K562 (cell line): ENCODE results near the gene FAM167B. TPM values are rescaled to one million over a fixed set of nuclear protein-coding genes. Genes with fewer than 3 reads are reported as not detected.

Source experiments
- ARID3B ChIP-seq: fragments of 250-450 bp; sonication (Bioruptor Pico); IDR thresholded peaks from 2 replicates; pipeline ENCODE4 v1.4.0; 2020; ENCODE audit warnings: borderline replicate concordance
- CHAMP1 ChIP-seq: fragments of 450-650 bp; IDR thresholded peaks from 2 replicates; pipeline ENCODE4 v1.6.1; 2016; ENCODE audit warnings: mild to moderate bottlenecking
- CTCFL ChIP-seq: IDR thresholded peaks from 2 replicates; pipeline ENCODE4 v1.6.1; 2011; ENCODE audit warnings: borderline replicate concordance, low read depth, mild to moderate bottlenecking, moderate library complexity, low read length; ENCODE audit not compliant: insufficient read depth, poor library complexity, severe bottlenecking
- FOXP4 ChIP-seq: sonication (generic); formaldehyde crosslinking; IDR thresholded peaks from 2 replicates; pipeline ENCODE4 v1.8.0; 2022; ENCODE audit warnings: mild to moderate bottlenecking, missing genetic modification reagents, borderline replicate concordance
- KDM1A ChIP-seq, 2 experiments: fragments of 450-650 bp; IDR thresholded peaks; 2 replicates each; pipeline ENCODE4 v1.6.1; 2016; ENCODE audit warnings: mild to moderate bottlenecking in 2 of 2
- NONO ChIP-seq, 2 experiments: fragments of 200-400 bp in 1 of 2; fragments of 450-650 bp in 1 of 2; formaldehyde crosslinking in 1 of 2; IDR thresholded peaks; 2 replicates each; pipeline ENCODE4 v1.6.1; 2017; ENCODE audit warnings: low read depth in 2 of 2, mild to moderate bottlenecking in 2 of 2, moderate library complexity in 2 of 2, low read length in 1 of 2
- RUNX1 ChIP-seq: sonication (generic); IDR thresholded peaks from 2 replicates; pipeline ENCODE4 v1.6.1; 2016; ENCODE audit warnings: antibody characterized with exemption, low read depth
- SOX6 ChIP-seq: fragments of 450-650 bp; IDR thresholded peaks from 2 replicates; pipeline ENCODE4 v1.6.1; 2014; ENCODE audit warnings: mild to moderate bottlenecking
- STAT5A ChIP-seq: IDR thresholded peaks from 2 replicates; pipeline ENCODE4 v1.6.1; 2012; ENCODE audit warnings: low read length, inconsistent platforms, borderline replicate concordance
- ZBTB11 ChIP-seq, 3 experiments: fragments of 200-800 bp in 1 of 3; fragments of 250-450 bp in 1 of 3; fragments of 450-650 bp in 1 of 3; sonication (Bioruptor Pico) in 1 of 3; sonication (Bioruptor generic) in 1 of 3; formaldehyde crosslinking in 1 of 3; IDR thresholded peaks; 2 replicates each; pipeline versions ENCODE4 v1.6.1 to v1.8.0; 2016 to 2022; ENCODE audit warnings: mild to moderate bottlenecking in 2 of 3, missing genetic modification characterization in 2 of 3, missing compliant biosample characterization in 1 of 3, moderate library complexity in 1 of 3
- ZNF512 ChIP-seq: IDR thresholded peaks from 2 replicates; pipeline ENCODE4 v1.6.1; 2016; ENCODE audit warnings: missing genetic modification characterization, missing compliant biosample characterization
- polyA plus RNA-seq, 8 experiments: library from polyadenylated mRNA; depleted of rRNA in 4 of 8; stranded (reverse) in 5 of 8; unstranded in 3 of 8; fragments of >200 nt; fragmentation: Nextera tagmentation in 2 of 8; fragmentation: Illumina TruSeq in 1 of 8; extraction: Ambion mirVana in 2 of 8; extraction: Trizol in 1 of 8; gene quantifications; 2 replicates each; pipeline versions ENCODE4 v1.2.1 to v1.2.3, GENCODE V29; 2011 to 2014; ENCODE audit warnings: inconsistent platforms in 1 of 8, missing spikeins in 1 of 8
- total RNA-seq, 7 experiments: library from RNA; depleted of rRNA in 6 of 7; stranded (reverse); fragments of >200 nt in 6 of 7; fragmentation: Illumina TruSeq in 2 of 7; extraction: Trizol in 2 of 7; gene quantifications; 2 replicates each; pipeline versions ENCODE4 v1.2.1 to v1.2.3, GENCODE V29; 2011 to 2021; ENCODE audit warnings: low replicate concordance in 1 of 7

Gene FAM167B
- total and polyA plus RNA-seq, 9 of the 15 experiments (the other 6 are each of a cell fraction or from before 2014, with no cell fraction given), result not detected

GRCh38 chr1:32200226-32201010 lies 46.6 kb upstream of the FAM167B start, which contains the start of gene CCDC28B (continued):
- no peak for TF ChIP-seq FOXP4 (CRISPR knock-in tag)
- no peak for TF ChIP-seq ARID3B (CRISPR knock-in tag)
- TF ChIP-seq NONO (IDR thresholded peaks at IDR 0.05; ENCODE audit: low read depth in 2 of 2, low read length in 1 of 2), result 0 out of 4 replicates have a peak, but pooled peaks of 1 of the 2 experiments have one; percentile 13
- no peak for TF ChIP-seq STAT5A
- no peak for TF ChIP-seq CTCFL
- no peak for TF ChIP-seq ZBTB11 (CRISPR knock-in tag; IDR thresholded peaks at IDR 0.05)
- TF ChIP-seq RUNX1, result no peak
- no peak for TF ChIP-seq ZNF512 (tag)
- no peak for TF ChIP-seq SOX6
- peak in 1 of 2 experiments; percentile 66; a peak in 2 of 4 replicates for TF ChIP-seq KDM1A (IDR thresholded peaks at IDR 0.05)
- no peak for TF ChIP-seq CHAMP1
